B cell (primary cell): ENCODE data around the gene DENND2C. TPM values are rescaled to one million over a fixed set of nuclear protein-coding genes. Genes with fewer than 3 reads are reported as not detected.

ENCODE experiments used
- ATAC-seq: fragments of 200-7000 bp; cut with Tn5 transposase; one replicate; pipeline ENCODE4 v1.10.0; 2021; ENCODE audit warnings: low read depth, mild to moderate bottlenecking, moderate number of reproducible peaks, moderate library complexity
- CTCF ChIA-PET: fragments of 350-600 bp; sonication (Branson Sonifier 250); formaldehyde crosslinking; loops from one replicate; lab custom pipeline; 2021; ENCODE audit warnings: antibody characterized with exemption, inconsistent platforms; lab: Charles Lee
- POLR2A ChIA-PET: fragments of 350-600 bp; sonication (Branson Sonifier 250); formaldehyde crosslinking; loops from one replicate; lab custom pipeline; 2021; ENCODE audit warnings: antibody characterized with exemption; lab: Charles Lee
- DNase-seq: peaks from one replicate; pipeline ENCODE4 v3.0.0; 2013
- H2AFZ ChIP-seq: 2 replicates; pipeline ENCODE4 v1.6.1; 2012; ENCODE audit warnings: mild to moderate bottlenecking, low read depth, low read length; ENCODE audit not compliant: insufficient read depth, poor library complexity, severe bottlenecking
- H3K27ac ChIP-seq, 2 donors: 1 replicate in 1 of 2; 2 replicates in 1 of 2; pipeline ENCODE4 v1.5.1; 2012 to 2013; ENCODE audit warnings: low read length in 2 of 2, mild to moderate bottlenecking in 2 of 2, moderate library complexity in 1 of 2
- H3K27me3 ChIP-seq, 4 experiments: fragments of 200-600 bp in 1 of 4; sonication (generic) in 1 of 4; replicated peaks in 1 of 4; 1 replicate in 2 of 4; 2 replicates in 2 of 4; pipeline versions ENCODE4 v1.6.1 to v1.7.0; 2013 to 2016; ENCODE audit warnings: low read length in 3 of 4, mild to moderate bottlenecking in 2 of 4, mixed read lengths in 1 of 4, moderate library complexity in 1 of 4; ENCODE audit not compliant: insufficient read depth in 4 of 4, control insufficient read depth in 3 of 4; ENCODE audit errors: control extremely low read depth in 1 of 4
- H3K36me3 ChIP-seq, 2 experiments: replicated peaks in 1 of 2; 1 replicate in 1 of 2; 2 replicates in 1 of 2; pipeline versions ENCODE4 v1.6.1 to v1.7.1; 2013; ENCODE audit warnings: low read length in 1 of 2; ENCODE audit not compliant: insufficient read depth in 2 of 2, control insufficient read depth in 1 of 2; ENCODE audit errors: control extremely low read depth in 1 of 2, extremely low read depth in 1 of 2
- H3K4me1 ChIP-seq, 2 donors: fragments of 200-600 bp in 1 of 2; sonication (generic) in 1 of 2; 1 replicate in 1 of 2; 2 replicates in 1 of 2; pipeline versions ENCODE4 v1.5.1 to v1.6.1; 2013 to 2017; ENCODE audit warnings: low read length in 2 of 2; ENCODE audit not compliant: control insufficient read depth in 2 of 2, insufficient read depth in 2 of 2
- H3K4me2 ChIP-seq: replicated peaks from 2 replicates; pipeline ENCODE3; 2012; ENCODE audit warnings: mild to moderate bottlenecking, low read depth, low read length; ENCODE audit not compliant: poor library complexity, severe bottlenecking
- H3K4me3 ChIP-seq, 5 experiments: fragments of 200-600 bp in 1 of 5; sonication (generic) in 1 of 5; 1 replicate in 3 of 5; 2 replicates in 2 of 5; pipeline versions ENCODE4 v1.5.1 to v1.7.0; 2011 to 2016; ENCODE audit warnings: low read length in 4 of 5, mild to moderate bottlenecking in 4 of 5, low read depth in 2 of 5, control low read depth in 1 of 5, moderate library complexity in 1 of 5; ENCODE audit not compliant: insufficient read depth in 1 of 5; ENCODE audit errors: control extremely low read depth in 1 of 5, extremely low read depth in 1 of 5
- H3K79me2 ChIP-seq: fragments of 200-600 bp; sonication (generic); one replicate; pipeline ENCODE4 v1.6.0; 2016; ENCODE audit warnings: low read length; ENCODE audit not compliant: control insufficient read depth, insufficient read depth
- H3K9ac ChIP-seq: fragments of 200-600 bp; sonication (generic); 2 replicates; pipeline ENCODE4 v1.6.1; 2017; ENCODE audit warnings: mild to moderate bottlenecking, low read length, moderate library complexity
- H3K9me3 ChIP-seq, 3 donors: one replicate each; pipeline versions ENCODE4 v1.6.1 to v1.7.1; 2013; ENCODE audit warnings: low read length in 2 of 3; ENCODE audit not compliant: control insufficient read depth in 2 of 3, insufficient read depth in 1 of 3; ENCODE audit errors: control extremely low read depth in 1 of 3
- H4K20me1 ChIP-seq: 2 replicates; pipeline ENCODE4 v1.6.0; 2012; ENCODE audit warnings: mild to moderate bottlenecking, low read length; ENCODE audit not compliant: insufficient read depth, control insufficient read depth, poor library complexity, severe bottlenecking
- H3K27ac Mint-ChIP-seq: one replicate; pipeline ENCODE4 v1.8.0; 2021; ENCODE audit warnings: mixed read lengths
- H3K27me3 Mint-ChIP-seq: one replicate; pipeline ENCODE4 v1.8.0; 2021; ENCODE audit warnings: mixed read lengths
- H3K4me1 Mint-ChIP-seq: one replicate; pipeline ENCODE4 v1.8.0; 2021; ENCODE audit warnings: mixed read lengths
- H3K4me3 Mint-ChIP-seq: one replicate; pipeline ENCODE4 v1.8.0; 2021; ENCODE audit warnings: mixed read lengths
- H3K9me3 Mint-ChIP-seq: one replicate; pipeline ENCODE4 v1.8.0; 2022; ENCODE audit warnings: mixed read lengths; ENCODE audit not compliant: insufficient read depth
- CTCF ChIP-seq: fragments of 200-600 bp; IDR thresholded peaks from one replicate; pipeline ENCODE4 v1.8.0; 2022; ENCODE audit warnings: antibody characterized with exemption, mild to moderate bottlenecking
- EZH2 ChIP-seq: IDR thresholded peaks from 2 replicates; pipeline ENCODE4 v1.6.1; 2012; ENCODE audit warnings: borderline replicate concordance, low read depth, mild to moderate bottlenecking, moderate library complexity, low read length; ENCODE audit not compliant: insufficient read depth, poor library complexity, severe bottlenecking
- WGBS: methylation state at CpG from one replicate; pipeline ENCODE4 v1.1.5; 2013; ENCODE audit warnings: missing lambda C conversion rate; ENCODE audit not compliant: insufficient coverage; 5-methylcytosine and 5-hydroxymethylcytosine counted together
- intact Hi-C: fragments of 100-400 bp; cut with micrococcal nuclease; formaldehyde crosslinking; loops from one replicate; pipeline ENCODE4 v1.10.0; 2022
- polyA plus RNA-seq: library from polyadenylated mRNA; depleted of rRNA; stranded (reverse); fragments of >200 nt; gene quantifications from 2 replicates; pipeline ENCODE4 v1.2.3, GENCODE V29; 2012
- total RNA-seq, 2 donors: library from RNA; stranded (reverse); fragments of 120-200 nt in 1 of 2; gene quantifications; 1 replicate in 1 of 2; 2 replicates in 1 of 2; pipeline versions ENCODE4 v1.2.3 to v1.2.4, GENCODE V29; 2013 to 2022

Gene DENND2C
- total and polyA plus RNA-seq, 2 donors (not counting 1 experiment from before 2014, with no cell fraction given): 0.18 to 0.76 TPM

GRCh38 chr1:114550336-114550735, 119.5 kb downstream of the DENND2C start:
- Mint-ChIP-seq H3K9me3 (no peaks in the 10 kb centered on the region), H3K4me1 (no peaks in the 10 kb centered on the region), H3K27ac (no peak overlapping the region), H3K4me3 (no peak overlapping the region), H3K27me3 (peaks cover 4% of the 10 kb centered on the region)
- H3K36me3 ChIP-seq: no peaks in the 10 kb centered on the region
- H3K9me3 ChIP-seq: no peaks in the 10 kb centered on the region
- H3K4me1 ChIP-seq: no peaks in the 10 kb centered on the region
- ChIA-PET CTCF (no interaction called here), POLR2A (no interaction called here)
- 100% methylated on average over 1 of the region's 2 CpGs for WGBS
- TF ChIP-seq CTCF: no peak
- no peak for TF ChIP-seq EZH2
- no peaks in the 10 kb centered on the region for H4K20me1 ChIP-seq
- H3K79me2 ChIP-seq: no peaks in the 10 kb centered on the region
- no peak overlapping the region for H3K27ac ChIP-seq
- ATAC-seq: no peak
- intact Hi-C loops: no loop called here
- DNase-seq: no peak
- no peak overlapping the region for H2AFZ ChIP-seq
- no peak overlapping the region for H3K4me2 ChIP-seq
- no peak overlapping the region for H3K9ac ChIP-seq
- H3K4me3 ChIP-seq: no peak overlapping the region
- no peaks in the 10 kb centered on the region for H3K27me3 ChIP-seq

GRCh38 chr1:114549137-114549536, 120.7 kb downstream of the DENND2C start:
- 67% methylated on average over 1 of the region's 4 CpGs for WGBS
- Histone ChIP-seq H3K4me1 (no peaks in the 10 kb centered on the region), H3K27me3 (no peaks in the 10 kb centered on the region), H4K20me1 (no peaks in the 10 kb centered on the region), H3K4me2 (no peak overlapping the region), H3K36me3 (no peaks in the 10 kb centered on the region), H3K27ac (no peak overlapping the region), H2AFZ (no peak overlapping the region), H3K79me2 (no peaks in the 10 kb centered on the region), H3K4me3 (no peak overlapping the region), H3K9ac (no peak overlapping the region), H3K9me3 (no peaks in the 10 kb centered on the region)
- TF ChIP-seq EZH2: no peak
- no peak for TF ChIP-seq CTCF
- ChIA-PET POLR2A (no interaction called here), CTCF (no interaction called here)
- H3K27me3 Mint-ChIP-seq: peaks cover 6% of the 10 kb centered on the region
- intact Hi-C loops: no loop called here
- no peak for DNase-seq
- H3K4me1 Mint-ChIP-seq: no peaks in the 10 kb centered on the region
- no peak overlapping the region for H3K4me3 Mint-ChIP-seq
- no peak for ATAC-seq
- no peak overlapping the region for H3K27ac Mint-ChIP-seq
- H3K9me3 Mint-ChIP-seq: no peaks in the 10 kb centered on the region
